Heart left ventricle (tissue), 16 donors: ENCODE data around the gene IGFBP6. TPM values are rescaled to one million over a fixed set of nuclear protein-coding genes. Genes with fewer than 3 reads are reported as not detected.

Experiments
- ATAC-seq, 4 donors: fragments of 200-7000 bp; cut with Tn5 transposase; one replicate each; pipeline ENCODE4 v1.9.1; 2020 to 2022; ENCODE audit warnings: moderate library complexity in 4 of 4, mild to moderate bottlenecking in 3 of 4, moderate number of reproducible peaks in 1 of 4
- DNase-seq, 5 donors: peaks; one replicate each; pipeline ENCODE4 v3.0.0-alpha.2; 2020
- H3K27ac ChIP-seq, 12 donors: fragments of 200-600 bp; sonication (generic) in 4 of 12; one replicate each; pipeline versions ENCODE4 v1.5.0 to v1.8.0; 2016 to 2022; ENCODE audit warnings: mild to moderate bottlenecking in 2 of 12
- H3K27me3 ChIP-seq, 9 donors: fragments of 200-600 bp; sonication (generic) in 2 of 9; one replicate each; pipeline versions ENCODE4 v1.5.1 to v1.8.0; 2016 to 2022; ENCODE audit warnings: mild to moderate bottlenecking in 3 of 9
- H3K36me3 ChIP-seq, 9 donors: fragments of 200-600 bp; sonication (generic) in 2 of 9; one replicate each; pipeline versions ENCODE4 v1.5.0 to v1.8.0; 2018 to 2022; ENCODE audit warnings: mild to moderate bottlenecking in 2 of 9
- H3K4me1 ChIP-seq, 12 donors: fragments of 200-600 bp; sonication (generic) in 4 of 12; one replicate each; pipeline versions ENCODE4 v1.5.0 to v1.8.0; 2016 to 2022; ENCODE audit warnings: mild to moderate bottlenecking in 3 of 12
- H3K4me3 ChIP-seq, 12 donors: fragments of 200-600 bp; sonication (generic) in 4 of 12; one replicate each; pipeline versions ENCODE4 v1.5.0 to v1.8.0; 2017 to 2022; ENCODE audit warnings: mild to moderate bottlenecking in 9 of 12, moderate library complexity in 4 of 12
- H3K9me3 ChIP-seq, 12 donors: fragments of 200-600 bp; sonication (generic) in 4 of 12; one replicate each; pipeline versions ENCODE4 v1.5.0 to v1.8.0; 2016 to 2022; ENCODE audit warnings: mild to moderate bottlenecking in 1 of 12
- POLR2A ChIP-seq, 2 donors: fragments of 450-650 bp; IDR thresholded peaks; one replicate each; pipeline ENCODE4 v1.6.1; 2017; ENCODE audit warnings: antibody characterized with exemption in 2 of 2, mild to moderate bottlenecking in 2 of 2, moderate library complexity in 2 of 2
- WGBS, 4 donors: extraction: QIAGEN DNeasy Blood & Tissue Kit in 2 of 4; methylation state at CpG; one replicate each; pipeline versions ENCODE4 v1.1.5 to v1.1.7; 2013 to 2018; 5-methylcytosine and 5-hydroxymethylcytosine counted together
- intact Hi-C, 10 donors: fragments of 100-400 bp; cut with DNase I; formaldehyde crosslinking; loops; one replicate each; pipeline versions ENCODE4 v1.11.1 to v1.14.2; 2022
- polyA plus RNA-seq, 2 donors: library from polyadenylated mRNA; stranded (reverse); fragments of 200-250 nt; gene quantifications; one replicate each; pipeline ENCODE4 v1.2.3, GENCODE V29; 2013
- total RNA-seq, 9 donors: library from RNA; depleted of rRNA in 2 of 9; stranded (reverse); fragments of >200 nt in 2 of 9; fragmentation: NEBNext Ultra II Directional in 3 of 9; extraction: Animal tissue kit (Norgen Biotek cat#: 25700) in 3 of 9; gene quantifications; one replicate each; pipeline versions ENCODE4 v1.1.0 to v1.2.4, GENCODE V29; 2016 to 2023
- TF ChIP-seq, protein P1 (sequence below), 12 donors: fragments of 200-600 bp; sonication (generic) in 4 of 12; IDR thresholded peaks; one replicate each; pipeline versions ENCODE4 v1.5.0 to v1.8.0; 2018 to 2022; ENCODE audit warnings: antibody characterized with exemption in 12 of 12, mild to moderate bottlenecking in 5 of 12
- donor health status: ischemic (EF 13 %, LVEDD 7.1; RV severe dilation, severe dysfunction).
- donor health status: healthy with polysubstance abuse.
- donor health status: DM: no; HTN: yes; CAD: no.
- donor health status: DM: no; HTN: no; CAD: no.
- donor health status: ischemic (EF 25% LVEDD 6.9; RV normal size, moderate dysfunction).
- donor health status: ischemic (EF 25% LVEDD 5.7; RV mildly dilated, moderate dysfunction).
- donor health status: healthy.
- donor health status: DM: yes; HTN: yes; CAD: no.
- donor health status: ischemic (EF 35%, LVEDD 5.7; RV mildly dilated, moderate dysfunction).
- donor health status: nonischemic (EF 11% LVEDD 7.7; RV severe dilation, severe dysfunction).
- donor health status: DM: yes; HTN: yes; CAD: no.
- donor health status: PGD.
- donor health status: ischemic (EF 29% LVEDD 5.4; RV normal size, mild dysfunction).
- donor health status: nonischemic (EF 23%, LVEDD 6.1; RV moderate dilation, normal function).

Gene IGFBP6
- total and polyA plus RNA-seq, 11 donors = 18.3 to 132 (median 42.6) TPM

DNA sequence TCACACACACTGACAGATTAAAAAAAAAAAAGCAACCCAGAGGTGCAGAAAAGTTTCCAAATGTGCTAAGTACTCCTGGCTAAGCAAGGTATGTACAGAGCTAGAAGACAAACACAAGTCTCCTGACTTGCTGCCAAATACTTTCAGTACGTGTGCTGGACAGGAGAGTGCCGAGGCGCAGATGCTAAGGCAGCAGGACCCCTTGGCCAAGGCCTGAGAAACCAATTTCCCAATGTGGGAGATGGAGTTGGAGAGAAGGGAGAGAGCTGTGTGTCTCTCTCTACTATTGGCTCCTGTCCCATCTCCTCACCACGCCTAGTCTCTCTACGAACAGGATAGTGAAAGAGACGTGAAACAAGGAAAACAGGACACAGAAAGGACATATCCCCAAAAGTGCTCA lies 23.6 kb upstream of the IGFBP6 start:
- H3K4me1 ChIP-seq = peaks cover 23 to 78% (median 63%) of the 10 kb centered on the region in 12 donors
- H3K27ac ChIP-seq = peak overlapping the region; percentile 2 to 75 (median 31)
- TF ChIP-seq, protein P1, sequence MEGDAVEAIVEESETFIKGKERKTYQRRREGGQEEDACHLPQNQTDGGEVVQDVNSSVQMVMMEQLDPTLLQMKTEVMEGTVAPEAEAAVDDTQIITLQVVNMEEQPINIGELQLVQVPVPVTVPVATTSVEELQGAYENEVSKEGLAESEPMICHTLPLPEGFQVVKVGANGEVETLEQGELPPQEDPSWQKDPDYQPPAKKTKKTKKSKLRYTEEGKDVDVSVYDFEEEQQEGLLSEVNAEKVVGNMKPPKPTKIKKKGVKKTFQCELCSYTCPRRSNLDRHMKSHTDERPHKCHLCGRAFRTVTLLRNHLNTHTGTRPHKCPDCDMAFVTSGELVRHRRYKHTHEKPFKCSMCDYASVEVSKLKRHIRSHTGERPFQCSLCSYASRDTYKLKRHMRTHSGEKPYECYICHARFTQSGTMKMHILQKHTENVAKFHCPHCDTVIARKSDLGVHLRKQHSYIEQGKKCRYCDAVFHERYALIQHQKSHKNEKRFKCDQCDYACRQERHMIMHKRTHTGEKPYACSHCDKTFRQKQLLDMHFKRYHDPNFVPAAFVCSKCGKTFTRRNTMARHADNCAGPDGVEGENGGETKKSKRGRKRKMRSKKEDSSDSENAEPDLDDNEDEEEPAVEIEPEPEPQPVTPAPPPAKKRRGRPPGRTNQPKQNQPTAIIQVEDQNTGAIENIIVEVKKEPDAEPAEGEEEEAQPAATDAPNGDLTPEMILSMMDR (IDR thresholded peaks at IDR 0.05) = no peak
- no peak for TF ChIP-seq POLR2A (IDR thresholded peaks at IDR 0.05)
- ATAC-seq (no peak), DNase-seq (no peak)
- H3K9me3 ChIP-seq = no peaks in the 10 kb centered on the region
- no peaks in the 10 kb centered on the region for H3K27me3 ChIP-seq
- H3K36me3 ChIP-seq = peaks cover 0 to 58% (median 49%) of the 10 kb centered on the region in 9 donors
- 33 to 44% (median 38%) methylated on average over 6 of the region's 6 CpGs for WGBS, 4 donors
- H3K4me3 ChIP-seq = no peak overlapping the region
- intact Hi-C loops = loop anchor here in 2 of 10 donors (2.0 kb wide), 1 partner anchor 23 kb away; the partner anchor contains the start of gene IGFBP6 (in 2 of the 2)

DNA sequence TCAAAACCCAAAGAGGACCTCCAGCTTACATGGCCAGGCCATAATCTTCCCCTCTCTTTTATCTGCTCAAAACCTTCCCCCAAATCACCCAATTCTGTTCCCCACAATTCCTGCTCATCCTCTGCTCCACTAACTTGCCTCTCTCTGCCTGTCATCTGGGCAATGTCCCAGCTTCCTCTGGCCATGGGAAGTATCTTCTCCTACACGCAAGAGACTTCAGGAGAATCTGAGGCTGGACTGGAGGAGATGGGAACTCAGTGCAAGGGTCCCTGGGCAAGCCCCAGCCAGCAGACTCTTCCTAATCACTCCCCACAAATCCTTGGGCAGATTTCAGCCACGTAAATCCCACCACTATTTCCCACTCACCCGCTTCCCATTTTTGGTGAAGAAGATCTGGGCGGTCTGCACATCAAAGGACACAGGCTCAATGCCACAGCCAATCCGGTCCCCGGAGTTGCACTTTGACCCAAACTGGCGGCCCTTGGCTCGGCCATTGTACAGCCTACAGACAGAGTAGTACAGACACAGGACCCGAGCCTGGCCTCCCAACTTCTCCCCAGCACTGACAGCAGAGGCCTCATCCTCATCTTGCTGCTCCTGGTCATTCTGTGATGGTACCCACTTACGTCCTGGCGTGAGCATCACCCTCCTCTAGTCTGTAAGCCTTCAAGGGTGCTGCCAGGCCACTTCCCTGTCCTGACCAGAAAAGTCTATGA lies 23.0 kb upstream of the IGFBP6 start:
- H3K27me3 ChIP-seq = no peaks in the 10 kb centered on the region
- DNase-seq = no peak
- 89 to 92% (median 91%) methylated on average over 11 of the region's 11 CpGs for WGBS, 4 donors
- peak overlapping the region; percentile 2 to 75 (median 31) for H3K27ac ChIP-seq
- no peak overlapping the region for H3K4me3 ChIP-seq
- intact Hi-C loops = no loop called here
- TF ChIP-seq POLR2A (IDR thresholded peaks at IDR 0.05) = no peak
- TF ChIP-seq, protein P1 (IDR thresholded peaks at IDR 0.05) = no peak
- H3K4me1 ChIP-seq = peaks cover 23 to 74% (median 58%) of the 10 kb centered on the region in 12 donors
- no peaks in the 10 kb centered on the region for H3K9me3 ChIP-seq
- H3K36me3 ChIP-seq = peaks cover 0 to 58% (median 49%) of the 10 kb centered on the region in 9 donors
- ATAC-seq = no peak

DNA sequence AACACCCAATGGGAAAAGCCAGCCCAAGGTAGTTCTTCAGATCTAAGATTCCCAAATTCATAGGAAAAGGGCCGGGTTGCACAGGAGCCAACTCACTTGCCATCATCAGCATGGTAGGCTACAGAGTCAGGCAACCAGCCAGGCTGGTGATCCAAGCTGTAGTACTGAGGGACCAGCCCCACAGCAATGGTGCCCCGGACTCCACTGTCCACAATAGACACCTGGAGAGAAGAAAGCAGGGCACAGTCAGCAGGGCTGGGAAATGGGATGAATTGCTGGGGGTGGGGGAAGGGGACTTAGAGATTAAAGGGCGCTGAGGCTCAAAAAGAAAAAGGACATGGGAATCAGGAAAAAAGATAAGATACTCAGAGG lies 22.5 kb upstream of the IGFBP6 start:
- H3K36me3 ChIP-seq = peaks cover 0 to 57% (median 45%) of the 10 kb centered on the region in 9 donors
- ATAC-seq (no peak), DNase-seq (no peak)
- no peaks in the 10 kb centered on the region for H3K27me3 ChIP-seq
- no peak overlapping the region for H3K4me3 ChIP-seq
- no peak for TF ChIP-seq POLR2A (IDR thresholded peaks at IDR 0.05)
- TF ChIP-seq, protein P1 (IDR thresholded peaks at IDR 0.05) = no peak
- H3K27ac ChIP-seq = peak overlapping the region in 2 of 12 donors; percentile 26 to 75
- H3K9me3 ChIP-seq = no peaks in the 10 kb centered on the region
- intact Hi-C loops = no loop called here
- H3K4me1 ChIP-seq = peaks cover 23 to 71% (median 56%) of the 10 kb centered on the region in 12 donors
- WGBS, 4 donors = 94 to 98% (median 96%) methylated on average over 3 of the region's 3 CpGs

DNA sequence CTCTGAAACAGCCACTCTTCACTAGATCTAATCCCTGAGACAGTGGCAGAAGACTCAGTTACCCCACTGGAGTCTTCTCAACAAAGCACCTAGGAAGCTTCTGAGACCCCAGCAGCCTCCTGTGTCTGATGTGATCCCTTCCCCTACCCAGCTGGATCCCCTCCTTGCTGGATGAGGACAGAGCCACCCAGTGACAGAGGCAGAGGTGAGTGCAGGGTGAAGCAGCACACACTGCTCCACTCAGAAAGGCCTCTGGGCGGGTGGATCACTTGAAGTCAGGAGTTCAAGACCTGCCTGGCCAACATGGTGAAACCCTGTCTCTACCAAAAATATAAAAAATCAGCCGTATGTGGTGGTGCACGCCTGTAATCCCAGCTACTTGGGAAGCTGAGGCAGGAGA lies 21.0 kb upstream of the IGFBP6 start:
- peaks cover 19 to 61% (median 44%) of the 10 kb centered on the region in 12 donors for H3K4me1 ChIP-seq
- intact Hi-C loops = no loop called here
- H3K4me3 ChIP-seq = no peak overlapping the region
- no peaks in the 10 kb centered on the region for H3K27me3 ChIP-seq
- ATAC-seq = no peak
- H3K27ac ChIP-seq = no peak overlapping the region
- DNase-seq = no peak
- TF ChIP-seq, protein P1 (IDR thresholded peaks at IDR 0.05) = no peak
- TF ChIP-seq POLR2A (IDR thresholded peaks at IDR 0.05) = no peak
- H3K9me3 ChIP-seq = no peaks in the 10 kb centered on the region
- 93 to 97% (median 95%) methylated on average over 3 of the region's 3 CpGs for WGBS, 4 donors
- H3K36me3 ChIP-seq = peaks cover 0 to 47% (median 37%) of the 10 kb centered on the region in 9 donors
